Pons (tissue), 1 donor: ENCODE results near the gene ATP1A1.
A peak's percentile ranks its signal among the peaks of the same experiment; 100 is the strongest.

Experiments used
- DNase-seq: peaks from one replicate; pipeline ENCODE4 v3.0.0-alpha.2; 2016; ENCODE audit warnings: low spot score

The ATP1A1 gene

DNA sequence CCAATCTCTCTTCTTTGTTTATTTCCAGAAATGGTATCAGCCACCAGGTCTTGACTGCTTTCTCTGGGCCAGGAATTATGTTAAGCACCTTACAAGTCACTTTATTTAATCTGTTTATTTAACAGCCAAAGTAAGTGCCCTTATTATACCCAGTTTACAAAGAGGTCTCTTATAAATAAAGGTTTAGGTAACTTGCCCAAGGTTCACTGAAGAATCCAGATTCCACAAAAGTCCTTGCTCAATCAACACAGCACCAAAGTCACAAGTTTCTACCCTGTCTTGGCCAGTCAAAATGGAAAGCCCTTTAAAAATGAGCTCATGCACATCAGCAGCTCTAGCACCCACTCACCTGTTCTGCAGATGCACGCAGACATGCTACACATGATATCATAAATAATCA is 28.0 kb upstream of the ATP1A1 start:
- no peak for DNase-seq

DNA sequence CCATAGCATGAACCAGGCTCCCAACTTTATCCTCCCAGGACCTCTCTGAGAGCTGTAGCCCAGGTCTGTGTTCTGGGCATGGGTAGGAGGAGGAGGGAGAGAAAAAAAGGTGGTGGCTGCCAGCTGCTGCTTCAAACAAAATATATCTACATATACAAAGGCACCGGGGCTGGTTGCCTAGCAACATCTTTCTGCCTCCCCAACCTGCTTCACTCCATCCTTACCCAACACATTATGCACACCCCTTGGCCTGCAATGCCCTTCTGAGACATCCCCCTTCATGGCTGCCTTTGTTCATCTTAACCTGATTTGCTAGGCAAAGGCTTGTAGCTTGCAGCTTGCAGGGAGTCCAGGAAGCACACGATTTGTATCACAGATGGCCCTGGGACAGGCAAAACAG is 27.2 kb upstream of the ATP1A1 start:
- DNase-seq, result no peak

DNA sequence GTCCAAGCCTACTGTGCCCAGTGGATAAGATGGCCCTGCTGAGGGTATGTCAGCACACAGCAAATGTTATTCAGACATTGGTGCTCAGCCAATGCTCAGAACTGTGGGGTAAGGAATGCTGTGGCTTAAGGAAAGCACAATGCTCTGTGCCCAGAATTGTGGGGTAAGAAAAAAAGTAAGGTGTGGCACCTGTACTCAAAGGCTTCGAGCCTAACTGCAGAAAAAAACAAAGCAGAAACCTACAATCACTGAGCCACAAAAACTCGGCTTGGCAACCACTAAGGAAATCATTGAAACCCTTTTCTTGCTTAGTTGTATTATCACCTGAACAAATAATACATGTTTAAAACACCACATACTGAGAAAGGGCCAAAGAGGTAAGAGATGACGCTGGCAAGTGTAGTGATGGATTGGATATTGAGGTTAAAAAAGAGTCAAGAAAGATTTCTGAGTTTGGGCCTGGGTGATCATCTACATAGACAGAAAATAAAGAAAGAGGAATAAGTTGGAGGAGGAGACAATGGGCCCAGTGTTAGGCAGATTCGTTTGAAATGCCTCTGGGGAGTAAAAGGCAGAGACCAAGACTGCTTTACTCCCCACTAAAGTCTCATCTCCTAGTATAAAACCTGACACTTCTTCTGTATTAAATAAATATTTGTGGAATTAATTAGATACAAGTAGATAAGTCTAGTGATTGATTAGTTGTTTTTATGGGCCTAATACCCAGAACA is 25.9 kb upstream of the ATP1A1 start:
- DNase-seq, result peak; percentile 63

DNA sequence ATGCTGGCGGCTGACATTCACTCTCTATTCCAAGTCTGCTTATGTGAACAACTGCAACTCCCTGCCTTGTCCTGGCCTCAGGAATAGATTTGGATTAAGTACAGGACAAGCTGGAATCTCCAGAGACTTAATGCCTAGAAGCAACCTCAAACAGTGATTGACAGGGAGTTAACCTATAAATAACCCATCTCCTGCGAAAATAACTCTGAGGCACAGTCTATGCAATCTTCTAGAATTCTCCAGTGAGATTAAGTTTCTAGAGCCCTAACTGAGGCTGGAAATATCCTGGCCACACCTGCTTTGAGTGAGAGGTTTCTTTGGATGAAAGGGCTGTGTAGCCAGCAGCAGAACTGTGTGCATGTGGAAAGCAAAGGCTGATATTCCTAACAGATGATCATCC is 25.3 kb upstream of the ATP1A1 start:
- DNase-seq, result no peak

DNA sequence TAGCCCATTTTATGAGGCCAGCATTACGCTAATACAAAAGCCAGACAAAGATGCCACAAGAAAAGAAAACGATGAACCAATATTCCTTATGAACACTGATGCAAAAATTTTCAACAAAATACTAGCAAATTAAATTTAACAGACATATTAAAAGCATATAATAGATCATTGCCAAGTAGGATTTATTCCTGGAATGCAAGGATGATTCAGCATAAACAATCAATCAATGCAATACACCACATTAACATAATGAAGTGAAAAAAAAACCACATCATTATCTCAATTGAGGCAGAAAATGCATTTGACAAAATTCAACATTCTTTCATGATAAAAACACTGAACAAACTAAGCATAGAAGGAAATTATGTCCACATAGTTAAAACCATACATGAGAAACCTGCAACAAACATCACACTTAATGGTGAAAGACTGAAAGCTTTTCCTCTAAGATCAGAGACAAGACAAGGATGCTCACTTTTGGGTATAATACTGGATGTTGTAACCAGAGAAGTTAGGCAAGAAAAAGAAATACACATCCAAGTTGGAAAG is 22.9 kb upstream of the ATP1A1 start:
- no peak for DNase-seq

DNA sequence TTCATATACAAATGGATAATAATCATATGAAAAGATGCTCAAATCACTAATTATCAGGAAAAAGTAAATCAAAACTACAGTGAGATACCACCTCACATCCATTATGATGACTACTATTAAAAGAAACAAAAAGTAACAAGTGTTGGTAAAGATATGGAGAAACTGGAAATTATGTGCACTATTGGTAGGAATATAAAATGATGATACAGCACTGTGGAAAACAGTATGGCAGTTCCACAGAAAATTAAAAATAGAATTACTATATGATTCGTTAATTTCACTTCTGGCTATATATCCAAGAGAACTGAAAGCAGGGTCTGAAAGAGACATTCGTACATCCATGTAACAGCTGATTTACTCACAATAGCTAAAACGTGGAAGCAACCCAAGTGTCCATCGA is 21.1 kb upstream of the ATP1A1 start:
- DNase-seq, result no peak

DNA sequence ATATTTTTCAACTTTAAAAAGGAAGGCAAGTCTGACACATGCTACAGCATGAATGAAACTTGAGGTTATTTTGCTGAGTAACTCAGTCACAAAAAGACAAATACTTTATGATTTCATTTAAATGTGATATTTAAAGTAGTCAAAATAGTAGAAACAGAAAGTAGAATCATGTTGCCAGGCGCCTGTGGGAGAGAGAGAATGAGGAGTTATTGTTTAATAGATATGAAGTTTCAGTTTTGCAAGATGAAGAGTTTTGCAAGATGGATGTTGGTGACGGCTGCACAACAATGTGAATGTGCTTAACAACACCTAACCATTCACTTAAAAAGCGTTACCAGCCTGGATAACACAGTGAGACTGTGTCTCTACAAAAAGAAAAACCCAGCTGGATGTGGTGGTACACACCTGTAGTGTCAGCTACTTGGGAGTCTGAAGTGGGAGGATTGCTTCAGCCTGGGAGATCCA is 20.7 kb upstream of the ATP1A1 start:
- DNase-seq, result no peak

DNA sequence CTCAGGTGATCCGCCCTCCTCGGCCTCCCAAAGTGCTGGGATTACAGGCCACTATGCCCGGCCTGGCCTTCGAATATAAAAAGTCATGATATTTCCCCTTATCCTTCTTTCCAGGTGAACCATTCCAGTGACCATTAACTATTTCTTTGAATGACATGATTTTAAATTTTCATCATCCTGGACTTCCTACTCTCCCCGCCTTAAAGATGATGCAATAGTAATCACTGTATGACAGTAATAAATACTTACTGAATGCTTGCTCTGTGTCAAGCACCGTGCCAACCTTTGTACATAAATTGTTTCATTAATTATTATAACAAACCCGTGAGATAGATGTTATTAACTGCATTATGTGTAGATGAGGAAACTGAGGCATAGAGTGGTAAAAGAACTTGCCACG is 19.9 kb upstream of the ATP1A1 start:
- DNase-seq, result no peak

DNA sequence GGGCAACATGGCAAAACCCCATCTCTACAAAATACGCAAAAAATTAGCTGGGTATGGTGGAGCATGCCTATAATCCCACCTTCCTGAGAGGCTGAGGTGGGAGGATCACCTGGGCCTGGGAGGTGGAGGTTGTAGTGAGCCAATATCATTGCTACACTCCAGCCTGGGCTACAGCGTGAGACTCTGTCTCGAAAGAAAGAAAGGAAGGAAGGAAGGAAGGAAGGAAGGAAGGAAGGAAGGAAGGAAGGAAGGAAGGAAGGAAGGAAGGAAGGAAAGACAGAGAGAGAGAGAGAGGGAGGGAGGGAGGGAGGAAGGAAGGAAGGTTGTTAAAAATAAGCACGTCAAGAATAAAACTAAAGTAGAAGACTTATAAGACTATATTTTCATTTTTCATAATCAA is 17.0 kb upstream of the ATP1A1 start:
- DNase-seq, result no peak

DNA sequence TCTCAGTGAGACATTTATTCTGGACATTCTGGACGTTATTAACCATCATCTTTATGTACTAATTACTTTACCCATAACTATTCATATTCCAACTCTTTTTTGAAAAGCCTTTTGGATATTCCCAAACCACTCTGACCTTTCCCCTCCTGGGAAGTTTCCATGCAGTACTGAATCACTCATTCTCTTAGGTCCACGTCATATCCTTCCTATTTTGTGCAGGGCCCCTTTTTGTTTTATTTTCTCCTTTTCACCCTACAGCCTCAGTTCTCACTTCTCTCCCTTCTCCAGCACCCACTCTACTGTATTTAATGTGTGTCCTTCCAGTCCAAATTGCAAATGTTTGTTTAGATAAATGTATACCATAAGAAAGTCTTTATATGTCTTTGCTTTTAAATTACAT is 16.4 kb upstream of the ATP1A1 start:
- no peak for DNase-seq

DNA sequence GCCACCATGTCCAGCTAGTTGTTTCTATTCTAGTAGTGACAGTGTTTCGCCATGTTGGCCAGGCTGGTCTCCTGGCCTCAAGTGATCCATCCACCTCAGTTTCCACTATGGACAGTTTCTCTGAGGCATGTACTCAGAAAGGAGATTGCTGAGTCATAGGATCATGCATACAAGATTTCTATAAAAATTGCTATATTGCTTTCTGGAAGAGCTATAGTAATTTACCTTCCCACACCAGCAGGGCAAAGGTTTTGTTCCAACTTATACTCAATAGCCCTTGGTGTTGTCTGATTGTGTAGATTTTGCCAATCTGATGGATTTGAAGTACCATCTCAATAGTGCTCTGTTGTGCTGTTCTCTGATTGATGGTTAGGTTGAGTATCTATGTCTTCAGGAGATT is 15.6 kb upstream of the ATP1A1 start:
- no peak for DNase-seq

DNA sequence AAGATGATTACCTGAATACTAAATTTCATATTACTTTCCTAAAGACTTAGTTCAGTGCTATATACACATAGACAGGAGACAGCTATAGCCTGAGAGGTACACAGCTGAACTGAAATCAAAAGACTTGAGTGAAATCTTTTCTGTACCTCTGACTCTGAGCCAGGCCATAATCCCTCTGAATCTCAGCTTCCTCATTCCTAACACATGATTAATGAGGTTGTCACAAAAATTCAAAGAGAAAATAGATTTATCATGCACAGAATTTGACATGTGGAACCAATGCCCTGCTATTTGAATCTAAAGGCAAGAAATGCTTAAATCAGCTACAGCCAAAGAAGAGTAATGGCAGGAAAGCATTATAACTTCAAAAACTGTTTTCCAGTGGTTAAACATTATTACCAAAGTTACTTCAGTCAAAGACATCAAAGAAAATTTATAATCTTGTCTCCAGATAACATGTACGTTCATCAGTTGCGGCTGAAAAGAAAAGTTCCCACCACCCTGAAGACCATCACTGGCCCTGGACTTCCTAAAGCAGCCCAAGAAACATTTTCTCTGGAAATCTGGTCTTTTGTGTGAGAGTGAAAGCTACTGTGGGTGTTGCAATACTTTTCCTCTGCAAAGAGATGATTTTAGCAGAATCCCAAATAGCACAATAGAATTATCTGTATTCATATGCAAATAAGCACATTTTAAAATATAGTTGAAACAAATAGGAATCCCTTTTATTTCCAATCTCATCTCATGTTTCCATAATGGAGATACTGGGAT is 13.8 kb upstream of the ATP1A1 start:
- no peak for DNase-seq

DNA sequence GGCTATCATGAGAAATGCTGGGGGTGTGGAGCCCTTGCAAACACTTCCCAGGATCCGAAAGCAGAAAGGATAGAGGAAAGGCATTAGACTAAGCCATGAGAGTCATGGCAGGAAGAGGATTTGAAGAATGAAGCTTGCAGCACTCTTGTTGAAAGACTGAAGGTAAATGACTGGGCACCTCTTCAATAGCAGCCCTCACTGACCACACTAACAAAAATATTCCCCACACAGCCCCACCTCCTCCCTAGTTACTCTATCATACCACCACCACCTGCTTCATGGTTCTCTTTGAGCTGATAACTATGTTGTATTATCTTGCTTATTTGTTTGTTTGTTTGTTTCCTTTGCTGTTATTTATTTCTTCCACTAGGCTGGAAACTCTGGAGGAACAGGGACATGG is 13.2 kb upstream of the ATP1A1 start:
- no peak for DNase-seq

DNA sequence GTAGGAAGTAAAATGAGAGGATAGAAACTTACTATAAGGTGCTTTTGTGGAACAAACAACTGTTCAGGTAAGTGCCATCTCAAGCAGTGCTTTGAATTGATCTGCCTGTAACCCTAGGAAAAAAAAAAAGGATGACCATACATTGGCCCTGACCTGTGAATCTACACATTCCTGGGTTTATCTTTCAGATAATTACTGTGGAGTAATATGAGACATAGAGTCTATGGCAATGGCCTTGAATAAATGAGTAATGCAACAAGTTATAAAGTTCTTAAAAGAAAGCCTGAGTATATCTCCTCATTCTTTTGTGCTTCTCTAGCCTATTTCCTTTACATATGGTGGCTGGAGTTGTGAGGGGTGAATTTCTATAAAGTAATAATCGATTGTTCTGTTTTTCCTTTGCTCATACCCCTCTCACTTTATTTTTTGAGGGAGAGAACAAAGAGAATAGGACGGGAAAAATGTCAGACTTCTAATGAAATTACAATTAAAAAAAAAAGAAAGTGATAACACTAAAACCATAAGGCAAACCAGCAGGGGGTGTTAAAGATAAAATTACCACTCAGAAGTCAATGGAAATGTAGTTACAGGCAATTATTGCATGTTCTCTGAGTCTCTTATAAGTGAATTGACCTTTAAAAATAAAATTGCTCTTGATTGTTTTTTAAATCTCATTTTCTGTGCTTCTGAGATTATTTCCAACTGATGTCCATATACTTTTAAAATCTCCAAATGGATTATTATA is 12.4 kb upstream of the ATP1A1 start:
- DNase-seq, result peak; percentile 45

DNA sequence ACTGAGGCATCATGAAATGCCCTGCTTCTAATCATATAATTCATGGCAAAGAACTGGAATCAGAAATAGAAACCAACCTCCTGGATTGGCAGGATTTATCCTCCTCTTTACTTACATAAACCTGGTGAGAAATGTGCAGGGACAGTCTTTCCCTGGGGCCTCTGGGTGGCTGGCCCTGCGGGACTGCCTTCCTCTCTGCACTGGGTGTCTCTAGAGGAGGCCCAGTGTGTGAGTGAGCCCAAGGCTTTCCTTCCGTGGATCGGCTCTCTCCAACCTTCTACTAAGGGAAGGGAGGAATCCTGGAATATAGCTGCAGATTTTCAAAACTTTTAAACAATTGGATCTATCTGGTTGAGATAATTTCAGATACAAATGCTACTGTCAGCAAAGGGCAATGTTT is 11.4 kb upstream of the ATP1A1 start:
- no peak for DNase-seq

DNA sequence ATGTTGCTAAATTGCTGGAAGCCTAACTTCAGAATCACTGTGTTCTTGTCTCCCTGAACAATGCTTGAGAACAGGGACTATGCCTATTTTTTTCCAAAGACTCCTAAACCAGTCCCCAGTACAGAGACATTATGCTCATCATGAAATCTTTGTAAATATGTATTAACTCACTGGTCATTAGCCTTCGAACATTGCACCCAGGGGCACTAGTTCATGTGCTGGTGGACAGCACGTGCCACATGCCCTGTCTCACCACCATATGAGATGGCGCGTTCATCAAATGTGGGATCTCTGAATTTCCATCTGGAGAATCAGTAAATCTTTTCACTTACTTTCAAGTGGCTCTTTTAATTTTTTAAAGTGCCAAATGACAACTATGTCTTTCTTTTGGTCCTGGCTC is 11.0 kb upstream of the ATP1A1 start:
- DNase-seq, result no peak

DNA sequence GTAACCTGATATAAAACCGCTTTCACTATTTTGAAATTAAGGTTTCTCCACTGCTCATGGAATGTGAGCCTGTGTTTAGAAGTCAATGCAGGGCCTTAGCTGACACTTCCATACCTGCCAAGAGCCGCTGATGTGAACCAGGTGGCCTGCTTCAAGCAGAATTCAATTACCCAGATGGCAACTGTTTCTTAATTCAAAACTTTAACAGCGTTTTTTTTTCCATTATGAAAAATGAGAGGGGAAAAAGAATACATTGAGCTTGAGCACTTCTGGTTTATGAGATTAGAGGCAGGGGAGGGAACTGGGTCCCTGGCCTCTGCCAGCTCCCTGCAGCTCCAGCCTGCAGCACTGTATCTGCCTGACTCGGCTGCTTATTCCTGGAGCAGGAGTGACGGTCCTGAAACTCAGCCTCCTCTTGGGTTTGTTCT is 7.7 kb upstream of the ATP1A1 start:
- no peak for DNase-seq

DNA sequence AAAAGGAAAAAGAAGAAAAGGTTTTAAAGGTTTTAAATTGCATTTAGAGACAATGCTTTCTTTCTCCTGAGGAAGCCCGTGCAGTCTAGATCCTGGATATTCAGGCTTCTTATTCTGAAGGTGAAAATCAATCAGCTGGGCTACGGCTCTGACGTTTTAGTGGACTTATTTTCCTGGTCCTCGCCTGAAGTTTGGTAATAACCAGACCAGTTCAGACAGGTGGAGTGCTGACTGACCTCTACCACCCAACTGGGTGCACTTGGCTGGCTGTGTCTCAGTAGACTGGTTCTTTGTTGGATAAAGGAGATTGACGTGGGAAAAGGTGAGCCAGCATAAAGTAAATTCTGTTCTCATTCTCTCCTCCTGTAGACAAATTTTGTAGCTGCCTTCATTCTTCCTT is 7.2 kb upstream of the ATP1A1 start:
- no peak for DNase-seq

DNA sequence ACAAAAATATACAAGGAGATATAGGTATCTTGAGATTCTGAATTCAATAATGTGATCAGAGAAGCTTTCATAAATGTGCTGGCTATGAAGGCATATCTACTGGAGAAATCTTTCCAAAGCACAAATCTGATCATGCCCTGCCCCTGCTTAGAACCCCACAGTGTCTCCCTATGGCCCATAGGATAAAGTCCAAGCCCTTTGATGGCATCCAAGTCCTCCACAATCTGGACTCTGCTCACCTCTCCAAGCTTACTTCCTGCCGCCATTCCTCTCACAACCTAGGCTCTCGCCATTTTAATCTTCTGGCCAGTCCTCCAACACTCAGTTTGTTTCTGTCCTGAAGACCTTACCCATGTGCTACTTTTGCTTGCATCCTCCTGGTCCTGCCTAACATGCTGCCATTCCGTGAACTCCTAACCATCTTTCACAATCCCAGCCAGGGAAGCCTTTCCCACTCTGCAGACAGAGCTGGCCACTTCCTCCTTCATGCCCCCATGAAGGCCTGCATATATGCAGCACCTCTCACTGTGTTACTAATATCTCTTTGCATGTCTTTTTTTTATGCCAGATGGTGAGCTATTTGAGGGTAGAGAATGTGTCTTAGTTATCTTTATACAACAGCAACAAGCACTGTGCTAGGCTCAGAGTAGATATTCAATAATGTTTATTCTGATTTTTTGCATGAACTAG is 5.6 kb upstream of the ATP1A1 start:
- DNase-seq, result no peak

DNA sequence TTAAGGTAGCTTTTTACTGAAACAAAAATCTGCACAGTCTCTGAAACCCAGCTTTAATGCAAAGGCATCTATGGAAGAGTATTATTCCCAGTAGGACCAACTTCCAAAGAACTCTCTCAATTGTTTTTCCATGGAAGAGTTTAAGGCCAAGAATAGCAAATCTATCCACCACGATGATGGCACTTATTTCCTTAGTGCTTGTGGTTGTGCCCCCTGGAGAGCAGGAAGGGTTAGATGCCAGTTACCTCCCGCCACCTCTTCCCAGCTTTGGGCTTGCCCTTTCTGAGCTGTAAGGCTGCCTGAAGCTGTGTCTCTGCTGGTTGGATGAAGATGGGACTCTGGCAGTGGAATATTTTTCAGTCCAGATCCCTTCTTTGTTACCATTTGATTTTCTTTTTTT is 4.8 kb upstream of the ATP1A1 start:
- no peak for DNase-seq

DNA sequence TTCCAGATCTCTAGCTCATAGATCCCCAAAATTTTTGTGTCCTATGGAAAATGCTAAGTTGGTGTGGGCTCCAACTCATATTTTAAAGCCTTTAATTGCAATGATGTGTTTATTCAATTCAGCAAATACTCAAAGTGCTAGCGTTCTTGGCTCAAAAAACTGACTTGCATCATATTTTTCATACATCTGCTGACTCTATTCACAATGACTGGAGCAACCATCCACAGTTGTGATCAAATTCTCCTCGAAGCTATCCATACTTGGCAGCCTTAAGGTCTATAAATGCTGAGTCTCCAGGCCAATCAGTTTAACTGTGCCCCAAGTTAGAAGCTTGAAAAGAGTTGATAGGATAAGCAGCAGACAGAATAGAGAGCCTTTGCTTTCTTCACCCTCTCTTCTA is 2.9 kb upstream of the ATP1A1 start:
- DNase-seq, result no peak

DNA sequence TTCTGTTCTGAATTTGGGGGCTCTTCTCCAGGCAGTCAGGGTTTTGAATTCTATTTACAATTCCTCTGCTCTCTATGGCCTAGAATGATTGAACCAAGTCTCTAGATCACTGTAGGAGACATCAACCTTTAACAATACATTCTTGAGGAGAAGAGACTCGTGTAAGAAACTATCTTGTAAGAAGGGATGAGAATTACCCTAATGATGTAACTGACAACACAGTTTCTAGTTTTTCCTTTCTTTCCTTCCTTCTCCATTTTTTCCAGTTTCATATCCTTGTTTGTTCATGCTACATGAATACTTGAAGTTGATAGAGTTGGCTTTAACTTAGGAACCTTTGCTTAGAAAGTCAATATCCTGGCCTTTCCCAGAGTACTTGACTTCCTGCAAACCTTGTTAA is 1.3 kb upstream of the ATP1A1 start:
- no peak for DNase-seq
